ENCODE results near the gene FALEC.

- TF ChIP-seq YY1 (IDR thresholded peaks at IDR 0.05; ENCODE audit: insufficient read depth, insufficient read length) (no peak), SUZ12 (IDR thresholded peaks at IDR 0.05; ENCODE audit: extremely low read depth, insufficient read depth, insufficient read length) (no peak)
Measured at GRCh38 chr1:150546294-150546937, 30.9 kb downstream of the FALEC start.
